GM12874 (cell line): Measurements from ENCODE around the gene KRTAP2-2.
"Not testable (repeated sequence)": the region's sequence is repeated elsewhere in the genome, so short reads cannot be mapped to it uniquely, and the experiment has no call there.

ENCODE experiments used
- CTCF ChIP-seq: IDR thresholded peaks from 2 replicates; pipeline ENCODE4 v1.5.1; 2011; ENCODE audit warnings: low read depth, mild to moderate bottlenecking, control low read depth, low read length, moderate library complexity; ENCODE audit not compliant: insufficient read depth

Gene KRTAP2-2

GRCh38 chr17:41034346-41034935 is 20.6 kb downstream of the KRTAP2-2 start, which contains the start of gene KRTAP1-3:
TSS of gene KRTAP1-3 (minus strand) at chr17:41034874. CDS start at chr17:41034821, 53 bp downstream.
- TF ChIP-seq CTCF = not testable (repeated sequence)

GRCh38 chr17:41029633-41030245 is 25.3 kb downstream of the KRTAP2-2 start, which contains the start of gene KRTAP1-4:
TSS of gene KRTAP1-4 (minus strand) at chr17:41030195. CDS start at chr17:41030078, 117 bp downstream.
- TF ChIP-seq CTCF = no peak

GRCh38 chr17:41026715-41027471 is 28.1 kb downstream of the KRTAP2-2 start, which contains the start of gene KRTAP1-5:
TSS of gene KRTAP1-5 (minus strand) at chr17:41027208. CDS start at chr17:41027155, 53 bp downstream.
- TF ChIP-seq CTCF = no peak

GRCh38 chr17:41024697-41025096 is 30.3 kb downstream of the KRTAP2-2 start:
- no peak for TF ChIP-seq CTCF

- no peak for TF ChIP-seq CTCF
These were observed 34.7 kb downstream of the KRTAP2-2 start for GRCh38 chr17:41020336-41020735.

GRCh38 chr17:41019415-41019814 is 35.6 kb downstream of the KRTAP2-2 start:
- TF ChIP-seq CTCF = no peak

- no peak for TF ChIP-seq CTCF
These were observed 36.5 kb downstream of the KRTAP2-2 start for GRCh38 chr17:41018541-41018940.
